ENCODE results near the gene HAUS6.

Gene HAUS6

GRCh38 chr9:19130436-19130835, 27.7 kb upstream of the HAUS6 start:
- peaks cover 12% of the 10 kb centered on the region; the same call in 1 of the 2 replicates for H3F3A ChIP-seq (ENCODE audit: insufficient read depth)
- H3K27ac ChIP-seq (ENCODE audit: low read depth, low read length): no peak overlapping the region
- no peak overlapping the region for H3K9ac ChIP-seq (ENCODE audit: low read length)
- no peak overlapping the region for H3K4me2 ChIP-seq (ENCODE audit: low read depth, low read length, poor library complexity, severe bottlenecking)
- no peak overlapping the region for H2AFZ ChIP-seq (ENCODE audit: low read depth, low read length, severe bottlenecking)
- H3K36me3 ChIP-seq (ENCODE audit: low read length): no peaks in the 10 kb centered on the region
- H3K9me2 ChIP-seq (replicated peaks; ENCODE audit: insufficient read depth, low read length): no peaks in the 10 kb centered on the region
- H3K27me3 ChIP-seq (ENCODE audit: low read length): no peaks in the 10 kb centered on the region
- no peak overlapping the region for H3K4me3 ChIP-seq (ENCODE audit: insufficient read depth, low read length, poor library complexity, severe bottlenecking)
- no peaks in the 10 kb centered on the region for H3K79me2 ChIP-seq (ENCODE audit: insufficient read depth, low read length)
- no peaks in the 10 kb centered on the region for H4K20me1 ChIP-seq (ENCODE audit: low read depth, low read length)
- TF ChIP-seq CTCF (IDR thresholded peaks at IDR 0.05; ENCODE audit: insufficient read depth, low read length, poor library complexity, severe bottlenecking) (no peak), EZH2phosphoT487 (conservative IDR thresholded peaks at IDR 0.05; ENCODE audit: low read length) (no peak)
- no peaks in the 10 kb centered on the region for H3K9me3 ChIP-seq (ENCODE audit: insufficient read depth, low read length)

- H3K4me3 ChIP-seq (ENCODE audit: insufficient read depth, low read length, poor library complexity, severe bottlenecking): peak overlapping the region; percentile 77
- H3K27ac ChIP-seq (ENCODE audit: low read depth, low read length): peak overlapping the region; percentile 23; the same call in 1 of the 2 replicates
- no peaks in the 10 kb centered on the region for H3K9me3 ChIP-seq (ENCODE audit: insufficient read depth, low read length)
- no peak for TF ChIP-seq CTCF (IDR thresholded peaks at IDR 0.05; ENCODE audit: insufficient read depth, low read length, poor library complexity, severe bottlenecking)
- TF ChIP-seq EZH2phosphoT487 (conservative IDR thresholded peaks at IDR 0.05; ENCODE audit: low read length): no peak
- no peaks in the 10 kb centered on the region for H3K27me3 ChIP-seq (ENCODE audit: low read length)
- H3F3A ChIP-seq (ENCODE audit: insufficient read depth): peaks cover 15% of the 10 kb centered on the region; the same call in 1 of the 2 replicates
- H3K4me2 ChIP-seq (ENCODE audit: low read depth, low read length, poor library complexity, severe bottlenecking): peak overlapping the region; percentile 91
- peak overlapping the region; percentile 77 for H3K9ac ChIP-seq (ENCODE audit: low read length)
- no peaks in the 10 kb centered on the region for H3K79me2 ChIP-seq (ENCODE audit: insufficient read depth, low read length)
- H3K9me2 ChIP-seq (replicated peaks; ENCODE audit: insufficient read depth, low read length): no peaks in the 10 kb centered on the region
- H4K20me1 ChIP-seq (ENCODE audit: low read depth, low read length): no peaks in the 10 kb centered on the region
- H3K36me3 ChIP-seq (ENCODE audit: low read length): no peaks in the 10 kb centered on the region
- peak overlapping the region; percentile 99 for H2AFZ ChIP-seq (ENCODE audit: low read depth, low read length, severe bottlenecking)
Measured at GRCh38 chr9:19127871-19128500, 25.3 kb upstream of the HAUS6 start.

- Histone ChIP-seq H3K79me2 (ENCODE audit: insufficient read depth, low read length) (no peaks in the 10 kb centered on the region), H3K4me3 (ENCODE audit: insufficient read depth, low read length, poor library complexity, severe bottlenecking) (no peak overlapping the region), H3K9ac (ENCODE audit: low read length) (no peak overlapping the region), H3K27ac (ENCODE audit: low read depth, low read length) (no peak overlapping the region), H3F3A (ENCODE audit: insufficient read depth) (peaks cover 12% of the 10 kb centered on the region; the same call in 1 of the 2 replicates), H2AFZ (ENCODE audit: low read depth, low read length, severe bottlenecking) (no peak overlapping the region), H3K4me2 (ENCODE audit: low read depth, low read length, poor library complexity, severe bottlenecking) (no peak overlapping the region), H3K36me3 (ENCODE audit: low read length) (no peaks in the 10 kb centered on the region), H3K9me2 (replicated peaks; ENCODE audit: insufficient read depth, low read length) (no peaks in the 10 kb centered on the region), H3K27me3 (ENCODE audit: low read length) (no peaks in the 10 kb centered on the region), H4K20me1 (ENCODE audit: low read depth, low read length) (no peaks in the 10 kb centered on the region), H3K9me3 (ENCODE audit: insufficient read depth, low read length) (no peaks in the 10 kb centered on the region)
- TF ChIP-seq EZH2phosphoT487 (conservative IDR thresholded peaks at IDR 0.05; ENCODE audit: low read length) (no peak), CTCF (IDR thresholded peaks at IDR 0.05; ENCODE audit: insufficient read depth, low read length, poor library complexity, severe bottlenecking) (no peak)
Measured at GRCh38 chr9:19124430-19124793, 21.7 kb upstream of the HAUS6 start.

All from SU-DHL-6 (cell line).